GM21526 (cell line): Measurements from ENCODE around the gene PDE2A.

ENCODE experiments used
- ATAC-seq: cut with Tn5 transposase; IDR thresholded peaks from one replicate; pipeline ENCODE4 v1.9.1; 2021; ENCODE audit warnings: moderate library complexity; ENCODE audit not compliant: unreplicated experiment, low FRiP score

Gene PDE2A

GRCh38 chr11:72623052-72623451 is 51.2 kb downstream of the PDE2A start:
- ATAC-seq = no peak

DNA sequence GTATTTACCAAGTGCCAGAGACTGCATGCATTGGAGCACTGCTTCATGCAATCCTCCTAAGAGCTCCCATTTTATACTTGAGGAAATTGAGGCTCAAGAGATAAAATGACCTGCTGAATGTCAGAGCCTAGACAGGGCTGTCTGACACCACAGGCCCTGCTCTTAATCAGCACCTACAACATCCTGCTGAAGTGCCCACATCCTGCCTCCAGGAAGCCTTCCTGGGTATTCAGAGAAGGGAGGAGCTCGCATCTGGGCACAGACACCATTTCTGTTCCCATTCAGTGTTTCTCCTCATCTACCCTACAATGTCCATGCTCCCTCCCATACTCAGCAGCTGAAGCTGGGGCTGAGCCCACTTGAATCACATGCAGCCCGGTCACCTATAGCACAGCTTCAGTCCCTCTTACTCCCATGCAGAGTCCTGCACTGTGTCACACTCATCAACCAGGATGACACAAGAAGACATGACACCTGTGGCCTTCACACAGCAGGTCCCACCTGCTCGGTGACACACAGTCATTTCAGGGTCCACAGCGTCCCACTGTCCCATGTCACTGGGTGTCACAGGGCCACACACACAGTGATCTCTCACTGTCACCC is 53.1 kb downstream of the PDE2A start:
- ATAC-seq = no peak

GRCh38 chr11:72618803-72619202 is 55.4 kb downstream of the PDE2A start:
- no peak for ATAC-seq

- ATAC-seq = no peak
Measured at GRCh38 chr11:72617080-72617762, 57.0 kb downstream of the PDE2A start.

DNA sequence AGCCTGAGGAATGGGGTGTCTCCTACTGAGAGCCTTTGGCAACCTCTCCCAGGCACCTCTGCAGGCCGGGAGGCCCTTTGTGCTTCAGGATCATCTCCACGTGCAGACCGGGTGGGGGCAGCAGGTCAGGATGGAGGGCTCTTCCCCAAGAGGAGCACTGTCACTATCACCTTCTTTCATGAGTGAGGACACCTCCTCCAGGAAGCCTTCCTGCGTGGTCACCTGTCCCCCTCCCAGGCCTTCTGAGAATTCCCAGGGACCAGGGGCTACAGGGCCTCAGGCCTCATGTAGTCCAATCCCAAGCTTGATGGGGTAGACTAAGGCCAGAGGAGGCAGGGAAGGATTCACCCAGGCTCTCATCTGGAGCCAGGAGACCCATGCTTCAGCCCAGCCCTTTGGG is 57.6 kb downstream of the PDE2A start:
- ATAC-seq = no peak

DNA sequence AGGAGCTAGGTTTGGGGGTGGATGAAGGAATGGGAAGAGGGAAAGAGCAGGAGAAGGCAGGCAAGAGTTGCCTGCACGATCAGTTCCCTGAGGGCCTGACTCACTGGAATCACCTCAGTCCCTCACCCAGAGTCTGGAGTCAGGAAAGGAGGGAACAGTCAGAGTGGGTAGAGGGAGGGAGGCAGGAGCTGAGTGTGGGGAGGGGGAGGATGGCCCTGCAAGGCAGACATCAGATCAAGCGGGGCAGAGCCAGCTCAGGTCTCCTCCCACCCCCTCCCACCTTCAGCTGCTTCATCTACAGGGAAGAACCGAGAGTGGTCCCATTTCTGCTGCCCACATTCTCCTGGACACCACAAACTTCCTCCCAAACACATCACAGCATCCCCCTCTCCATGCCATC is 58.9 kb downstream of the PDE2A start:
- no peak for ATAC-seq

DNA sequence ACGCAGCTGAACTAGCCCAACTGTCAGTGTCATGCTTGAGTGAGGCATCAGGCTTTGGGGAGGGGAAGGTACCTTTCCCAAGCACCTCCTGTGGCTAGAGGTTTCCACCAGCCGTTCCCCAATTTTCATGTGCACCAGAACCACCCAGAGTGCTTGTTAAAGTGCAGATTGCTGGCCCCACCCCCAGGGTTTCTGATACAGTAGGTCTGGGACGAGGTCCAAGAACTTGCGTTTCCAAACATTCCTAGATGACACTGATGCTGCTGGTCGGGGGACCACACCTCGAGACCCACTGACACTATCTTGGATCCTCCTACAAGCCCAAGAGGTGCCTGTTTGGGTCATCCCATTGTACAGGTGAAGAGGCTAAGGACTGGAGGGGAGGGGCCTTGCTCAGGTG is 59.8 kb downstream of the PDE2A start:
- no peak for ATAC-seq

DNA sequence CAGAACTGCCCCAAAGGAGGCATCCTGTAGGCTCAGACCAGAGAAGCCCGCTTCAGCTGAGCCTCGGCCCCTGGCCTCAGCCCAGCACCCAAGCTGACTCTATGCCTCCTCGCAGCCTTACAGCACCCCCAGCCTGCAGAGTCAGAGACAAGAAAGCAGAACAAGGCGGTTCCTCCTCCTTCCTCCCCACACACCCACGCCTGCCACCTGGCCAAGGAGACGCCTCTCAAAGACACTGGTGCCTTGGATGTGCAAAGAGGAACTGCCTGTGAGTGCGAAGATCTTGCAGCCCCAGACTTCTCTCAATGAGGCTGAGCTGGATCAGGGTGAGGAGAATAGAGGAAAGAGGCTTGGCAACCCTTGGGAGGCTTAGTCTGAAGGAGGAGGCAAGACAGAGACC is 60.2 kb downstream of the PDE2A start:
- ATAC-seq = peak; percentile 69

DNA sequence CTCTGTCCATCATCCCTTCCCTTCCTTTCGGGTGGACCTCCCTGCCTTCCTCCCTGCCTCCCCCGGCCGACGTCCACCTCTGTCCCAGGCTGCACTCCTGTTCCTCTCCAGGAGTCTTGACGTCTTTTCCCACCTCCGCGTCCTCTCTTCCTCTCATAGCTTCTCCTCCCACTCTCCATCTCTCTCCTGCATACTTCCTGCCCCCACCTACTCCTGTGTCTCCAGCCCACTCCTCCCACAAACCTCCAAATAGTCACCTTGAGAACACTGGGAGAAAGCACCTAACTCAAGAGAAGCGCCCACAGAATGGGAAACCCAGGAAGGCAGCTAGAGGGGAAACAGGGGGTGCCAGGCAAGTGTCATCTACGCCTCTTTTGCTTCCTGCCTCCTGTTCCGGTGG is 60.8 kb downstream of the PDE2A start:
- no peak for ATAC-seq

- ATAC-seq = no peak
Measured at GRCh38 chr11:72609476-72609875, 64.7 kb downstream of the PDE2A start.

GRCh38 chr11:72609045-72609444 is 65.2 kb downstream of the PDE2A start:
- ATAC-seq = no peak

GRCh38 chr11:72607496-72607895 is 66.7 kb downstream of the PDE2A start:
- no peak for ATAC-seq

- ATAC-seq = no peak
Measured at GRCh38 chr11:72606748-72607468, 67.3 kb downstream of the PDE2A start.

GRCh38 chr11:72605973-72606747 is 68.1 kb downstream of the PDE2A start:
- no peak for ATAC-seq

GRCh38 chr11:72604256-72604655 is 70.0 kb downstream of the PDE2A start:
- no peak for ATAC-seq

DNA sequence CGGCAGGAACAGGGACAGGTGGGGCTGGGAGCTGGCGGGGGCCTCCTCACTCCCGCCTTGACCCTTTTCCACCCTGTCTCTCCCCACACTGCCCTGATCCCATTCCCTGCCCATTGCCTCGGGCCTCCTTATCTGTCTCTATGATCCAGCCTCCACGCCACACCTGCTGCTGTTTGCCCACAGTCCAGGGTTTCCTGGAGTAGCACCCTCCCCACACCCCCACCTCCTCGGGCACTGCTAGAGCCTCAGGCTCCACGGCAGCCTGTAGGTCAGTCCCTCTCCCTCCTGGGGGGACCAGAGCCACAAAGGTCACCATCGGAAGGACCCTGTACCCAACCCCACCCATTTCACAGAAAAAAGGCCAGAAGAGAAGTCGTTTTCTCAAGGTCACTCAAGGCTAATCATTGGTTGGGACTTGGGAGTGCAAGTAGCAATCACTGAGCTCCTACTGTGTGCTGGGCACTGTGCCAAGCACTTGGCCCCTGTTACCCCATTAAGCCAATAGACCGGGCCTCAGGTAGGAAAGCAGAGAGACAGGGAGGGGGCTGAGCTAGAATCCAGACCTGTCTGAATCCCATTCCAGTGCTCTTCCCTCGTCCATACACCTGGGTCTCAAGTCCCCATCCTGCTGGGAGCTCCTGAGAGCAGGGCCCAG is 71.8 kb downstream of the PDE2A start:
- no peak for ATAC-seq

DNA sequence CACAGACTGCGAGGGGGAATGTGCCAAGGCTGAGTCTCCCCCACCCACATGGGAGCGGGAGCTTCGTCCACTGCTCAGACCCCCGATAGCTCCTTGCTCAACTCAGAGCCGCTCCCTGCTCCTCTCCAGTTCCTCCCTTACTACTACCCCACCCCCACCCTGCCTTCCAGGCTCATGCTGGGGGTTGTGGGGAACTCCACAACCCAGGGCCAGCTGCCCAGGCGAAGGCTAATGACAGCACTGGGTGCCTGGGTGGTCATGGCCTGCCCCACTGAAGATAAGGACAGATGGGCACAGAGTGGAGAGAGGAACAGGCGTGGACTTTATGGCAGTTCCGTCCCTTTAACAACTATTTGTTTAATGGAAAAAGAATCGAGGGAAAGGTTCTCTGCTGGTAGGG is 73.7 kb downstream of the PDE2A start:
- ATAC-seq = no peak

GRCh38 chr11:72599325-72600117 is 74.7 kb downstream of the PDE2A start:
- no peak for ATAC-seq

DNA sequence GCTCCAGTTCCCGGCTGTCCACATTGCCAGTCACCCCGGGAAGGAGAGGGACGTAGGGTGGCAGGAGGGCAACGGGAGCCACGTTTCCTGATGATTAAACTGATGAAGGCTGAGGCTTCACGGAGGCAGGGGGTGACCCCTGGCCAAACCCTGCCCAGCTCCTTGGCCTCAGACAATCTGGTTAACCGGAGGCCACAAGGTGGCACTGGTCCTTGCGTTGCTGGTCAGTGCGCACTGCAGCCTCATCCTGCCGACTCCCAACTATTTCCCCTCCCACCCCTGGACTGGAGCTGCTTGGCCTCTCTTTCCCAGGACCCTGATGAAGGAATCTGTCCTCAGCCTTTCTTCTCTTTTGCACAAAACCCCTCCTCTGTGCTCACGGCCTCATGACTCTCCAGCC is 75.3 kb downstream of the PDE2A start:
- no peak for ATAC-seq

DNA sequence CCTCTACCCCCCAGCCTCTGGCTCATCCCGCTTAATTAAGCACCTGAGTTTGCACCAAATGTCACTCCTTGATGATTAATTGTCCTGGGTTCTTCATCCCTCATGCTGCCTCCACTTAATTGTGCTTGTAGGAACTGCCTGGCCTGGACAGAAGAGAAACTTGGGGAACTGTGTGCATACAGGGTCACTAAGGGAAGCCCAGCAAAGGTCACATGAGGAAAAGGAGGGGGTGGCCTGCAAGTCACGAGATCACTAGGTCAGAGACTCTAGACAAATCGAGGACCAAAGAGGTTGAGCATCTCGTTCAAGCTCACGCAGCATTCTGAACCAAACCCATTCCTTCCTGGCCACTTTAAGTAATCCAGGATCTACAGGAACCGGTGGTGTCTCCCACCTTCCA is 75.8 kb downstream of the PDE2A start:
- ATAC-seq = no peak
